MCF 10A (cell line): ENCODE results near the gene FBXO40. TPM values are rescaled to one million over a fixed set of nuclear protein-coding genes. Genes with fewer than 3 reads are reported as not detected.
A peak's percentile ranks its signal among the peaks of the same experiment; 100 is the strongest.

Experiments
- BruUV-seq: library from RNA; stranded (reverse); fragments of 400-500 nt; replicated peaks from 2 replicates; lab custom pipeline; 2021; lab: Mats Ljungman, UMichigan
- CTCF ChIA-PET: fragments of 300-600 bp; sonication (Branson Sonifier 250); formaldehyde crosslinking; extraction: SDS; loops from one replicate; lab custom pipeline; 2021; ENCODE audit warnings: antibody characterized with exemption, inconsistent platforms; lab: Yijun Ruan, JAX
- POLR2A ChIA-PET: fragments of 300-600, 350-650 bp; sonication (Branson Sonifier 250); formaldehyde crosslinking; extraction: SDS; loops from one replicate; lab custom pipeline; 2020; ENCODE audit warnings: antibody characterized with exemption, inconsistent platforms; lab: Yijun Ruan, JAX
- DNase-seq: peaks from one replicate; pipeline ENCODE4 v3.0.0-alpha.2; 2018; ENCODE audit not compliant: unreplicated experiment
- H3K27ac Mint-ChIP-seq: one replicate; pipeline ENCODE4 v1.8.0; 2022; ENCODE audit warnings: mild to moderate bottlenecking, low read depth, mixed read lengths; ENCODE audit not compliant: unreplicated experiment
- H3K27me3 Mint-ChIP-seq: one replicate; pipeline ENCODE4 v1.8.0; 2022; ENCODE audit warnings: mixed read lengths; ENCODE audit not compliant: insufficient read depth, unreplicated experiment
- H3K36me3 Mint-ChIP-seq: one replicate; pipeline ENCODE4 v1.8.0; 2022; ENCODE audit warnings: mild to moderate bottlenecking, moderate library complexity, mixed read lengths; ENCODE audit not compliant: insufficient read depth, unreplicated experiment
- H3K4me1 Mint-ChIP-seq: one replicate; pipeline ENCODE4 v1.8.0; 2022; ENCODE audit warnings: mixed read lengths; ENCODE audit not compliant: insufficient read depth, unreplicated experiment
- H3K4me3 Mint-ChIP-seq: one replicate; pipeline ENCODE4 v1.8.0; 2022; ENCODE audit warnings: mild to moderate bottlenecking, moderate library complexity, mixed read lengths; ENCODE audit not compliant: unreplicated experiment
- H3K9me3 Mint-ChIP-seq: one replicate; pipeline ENCODE4 v1.8.0; 2022; ENCODE audit warnings: mixed read lengths; ENCODE audit not compliant: unreplicated experiment
- intact Hi-C: fragments of 100-400 bp; cut with micrococcal nuclease; formaldehyde crosslinking; loops from 2 replicates; pipeline ENCODE4 v1.14.1; 2022
- total RNA-seq: library from RNA; stranded (reverse); gene quantifications from 2 replicates; pipeline ENCODE4 v1.2.3, GENCODE V29; 2022
- TF ChIP-seq, protein P1 (sequence below): fragments of 200-600 bp; IDR thresholded peaks from one replicate; pipeline ENCODE4 v1.8.0; 2022; ENCODE audit warnings: antibody characterized with exemption, mild to moderate bottlenecking; ENCODE audit not compliant: unreplicated experiment

The FBXO40 gene
- total RNA-seq, 1 experiment from 2014 or later: not detected

- ChIA-PET POLR2A (no interaction called here), CTCF (no interaction called here)
- H3K4me3 Mint-ChIP-seq: no peak overlapping the region
- DNase-seq: no peak
- H3K36me3 Mint-ChIP-seq: no peaks in the 10 kb centered on the region
- no peaks in the 10 kb centered on the region for H3K9me3 Mint-ChIP-seq
- intact Hi-C loops: no loop called here
- H3K27ac Mint-ChIP-seq: no peak overlapping the region
- TF ChIP-seq, protein P1, sequence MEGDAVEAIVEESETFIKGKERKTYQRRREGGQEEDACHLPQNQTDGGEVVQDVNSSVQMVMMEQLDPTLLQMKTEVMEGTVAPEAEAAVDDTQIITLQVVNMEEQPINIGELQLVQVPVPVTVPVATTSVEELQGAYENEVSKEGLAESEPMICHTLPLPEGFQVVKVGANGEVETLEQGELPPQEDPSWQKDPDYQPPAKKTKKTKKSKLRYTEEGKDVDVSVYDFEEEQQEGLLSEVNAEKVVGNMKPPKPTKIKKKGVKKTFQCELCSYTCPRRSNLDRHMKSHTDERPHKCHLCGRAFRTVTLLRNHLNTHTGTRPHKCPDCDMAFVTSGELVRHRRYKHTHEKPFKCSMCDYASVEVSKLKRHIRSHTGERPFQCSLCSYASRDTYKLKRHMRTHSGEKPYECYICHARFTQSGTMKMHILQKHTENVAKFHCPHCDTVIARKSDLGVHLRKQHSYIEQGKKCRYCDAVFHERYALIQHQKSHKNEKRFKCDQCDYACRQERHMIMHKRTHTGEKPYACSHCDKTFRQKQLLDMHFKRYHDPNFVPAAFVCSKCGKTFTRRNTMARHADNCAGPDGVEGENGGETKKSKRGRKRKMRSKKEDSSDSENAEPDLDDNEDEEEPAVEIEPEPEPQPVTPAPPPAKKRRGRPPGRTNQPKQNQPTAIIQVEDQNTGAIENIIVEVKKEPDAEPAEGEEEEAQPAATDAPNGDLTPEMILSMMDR: no peak
- no TSS peak for BruUV-seq
- no peaks in the 10 kb centered on the region for H3K27me3 Mint-ChIP-seq
- H3K4me1 Mint-ChIP-seq: peaks cover 21% of the 10 kb centered on the region
Observed at GRCh38 chr3:121645054-121645453, 51.9 kb downstream of the FBXO40 start.

DNA sequence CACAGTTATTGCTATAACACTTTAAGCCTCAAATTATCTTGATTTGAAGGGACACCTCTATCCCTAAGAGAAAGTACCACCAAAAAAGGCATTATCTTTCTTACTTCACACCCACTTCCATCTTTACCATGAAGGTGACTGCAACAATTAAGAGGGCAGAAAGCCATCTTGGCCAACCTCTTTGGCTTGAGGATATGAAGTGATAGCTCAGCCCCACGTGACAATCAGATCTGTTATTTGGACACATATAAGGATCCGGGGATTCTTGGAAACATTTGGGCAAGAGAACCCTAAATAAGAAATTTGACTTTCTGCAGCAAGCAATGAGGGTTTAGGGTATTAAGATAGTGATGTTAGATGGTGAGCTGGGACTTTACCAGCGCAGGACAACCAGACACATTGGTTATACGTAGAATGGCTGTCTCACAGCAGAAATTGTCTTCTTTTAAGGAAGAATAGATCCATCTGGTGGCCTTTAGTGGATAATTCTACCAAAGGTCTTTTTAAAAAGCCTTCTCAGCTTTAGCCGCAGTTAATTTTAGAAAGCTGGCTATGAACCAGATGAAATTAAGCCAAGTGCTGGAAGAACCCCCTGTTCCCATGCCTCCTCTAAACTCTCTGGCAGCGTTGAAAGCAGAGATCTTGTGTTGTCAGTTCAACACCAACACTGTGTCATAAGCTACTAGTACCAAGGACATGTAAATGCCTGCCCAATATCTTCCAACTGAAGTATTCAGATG, 55.2 kb downstream of the FBXO40 start:
- H3K4me3 Mint-ChIP-seq: no peak overlapping the region
- H3K36me3 Mint-ChIP-seq: no peaks in the 10 kb centered on the region
- intact Hi-C loops: no loop called here
- H3K9me3 Mint-ChIP-seq: no peaks in the 10 kb centered on the region
- no TSS peak for BruUV-seq
- ChIA-PET POLR2A (interaction anchor here (0.8 to 3.2 kb wide), 5 partner anchors 8 to 704 kb away, joined by 3 to 14 read pairs (median 3); partner anchors contain the start of gene POLQ), CTCF (interaction anchor here (0.6 to 4.7 kb wide), 8 partner anchors 11 to 322 kb away, joined by 3 to 27 read pairs (median 4); partner anchors contain the start of gene POLQ)
- H3K27me3 Mint-ChIP-seq: no peaks in the 10 kb centered on the region
- peaks cover 20% of the 10 kb centered on the region for H3K4me1 Mint-ChIP-seq
- H3K27ac Mint-ChIP-seq: peak overlapping the region; percentile 39
- TF ChIP-seq, protein P1: no peak
- peak; percentile 27 for DNase-seq

GRCh38 chr3:121649645-121650044, 56.5 kb downstream of the FBXO40 start:
- no peaks in the 10 kb centered on the region for H3K36me3 Mint-ChIP-seq

DNA sequence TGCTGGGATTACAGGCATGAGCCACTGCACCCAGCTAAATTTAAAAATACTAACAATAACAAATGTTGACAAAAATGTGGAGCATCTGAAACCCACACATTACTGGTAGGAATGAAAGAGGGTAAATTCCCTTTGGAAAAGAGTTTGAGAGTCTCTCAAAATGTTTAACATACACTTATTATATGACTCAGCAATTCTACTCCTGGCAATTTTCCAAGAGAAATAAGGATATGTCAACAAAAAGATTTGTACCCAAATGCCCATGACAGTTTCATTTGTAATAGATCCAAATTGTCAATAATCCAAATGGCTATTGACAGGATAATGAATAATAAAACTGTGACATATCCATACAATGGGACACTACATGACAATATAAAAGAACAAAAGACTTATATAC, 58.5 kb downstream of the FBXO40 start:
- TF ChIP-seq, protein P1: no peak
- ChIA-PET CTCF (interaction anchor here (4.7 kb wide), 1 partner anchor 105 kb away, joined by 27 read pairs; the partner anchor contains the start of gene POLQ), POLR2A (interaction anchor here (0.7 to 0.8 kb wide), 2 partner anchors 12 to 33 kb away, joined by 3 read pairs; no protein-coding TSS in a partner anchor)
- Mint-ChIP-seq H3K27me3 (no peaks in the 10 kb centered on the region), H3K4me3 (no peak overlapping the region), H3K27ac (no peak overlapping the region), H3K36me3 (no peaks in the 10 kb centered on the region), H3K4me1 (peaks cover 20% of the 10 kb centered on the region), H3K9me3 (no peaks in the 10 kb centered on the region)
- intact Hi-C loops: no loop called here
- BruUV-seq: no TSS peak
- peak; percentile 45 for DNase-seq

More at GRCh38 chr3:121649645-121650044, 56.5 kb downstream of the FBXO40 start:
- peaks cover 20% of the 10 kb centered on the region for H3K4me1 Mint-ChIP-seq
- BruUV-seq: no TSS peak
- CTCF ChIA-PET: interaction anchor here (4.7 kb wide), 1 partner anchor 103 kb away, joined by 27 read pairs; the partner anchor contains the start of gene POLQ
- TF ChIP-seq, protein P1: no peak
- no peak overlapping the region for H3K4me3 Mint-ChIP-seq
- peak; percentile 47 for DNase-seq
- H3K9me3 Mint-ChIP-seq: no peaks in the 10 kb centered on the region
- intact Hi-C loops: no loop called here
- POLR2A ChIA-PET: interaction anchor here (0.6 to 3.2 kb wide), 4 partner anchors 8 to 103 kb away, joined by 3 to 14 read pairs (median 6); partner anchors contain the start of gene POLQ
- H3K27ac Mint-ChIP-seq: peak overlapping the region; percentile 31
- no peaks in the 10 kb centered on the region for H3K27me3 Mint-ChIP-seq
